OCI-LY1 (cell line): ENCODE data around the gene ASPDH.

ENCODE experiments used
- H2AFZ ChIP-seq: fragments of 200-600 bp; sonication (generic), shearing (Covaris generic); 2 replicates; pipeline ENCODE4 v1.6.0; 2014; ENCODE audit warnings: antibody characterized with exemption, mild to moderate bottlenecking, low read length
- H3F3A ChIP-seq: fragments of 200-600 bp; sonication (generic), shearing (Covaris generic); 2 replicates; pipeline ENCODE4 v1.6.0; 2014; ENCODE audit warnings: mild to moderate bottlenecking, antibody characterized with exemption, low read length, moderate library complexity; ENCODE audit not compliant: insufficient read depth
- H3K27ac ChIP-seq: fragments of 200-600 bp; sonication (generic); 2 replicates; pipeline ENCODE4 v1.5.1; 2014; ENCODE audit warnings: low read length, mixed run types, mild to moderate bottlenecking, low read depth; ENCODE audit not compliant: poor library complexity, severe bottlenecking
- H3K27me3 ChIP-seq: fragments of 200-600 bp; sonication (generic); 2 replicates; pipeline ENCODE4 v1.6.0; 2014; ENCODE audit warnings: antibody characterized with exemption, mild to moderate bottlenecking, low read length, moderate library complexity; ENCODE audit not compliant: insufficient read depth
- H3K36me3 ChIP-seq: fragments of 200-600 bp; sonication (generic); 2 replicates; pipeline ENCODE4 v1.6.1; 2014; ENCODE audit warnings: mild to moderate bottlenecking, antibody characterized with exemption, low read length, moderate library complexity, mixed read lengths; ENCODE audit not compliant: insufficient read depth
- H3K4me1 ChIP-seq: fragments of 200-600 bp; sonication (generic); 2 replicates; pipeline ENCODE4 v1.5.1; 2014; ENCODE audit warnings: mild to moderate bottlenecking, low read length, moderate library complexity; ENCODE audit not compliant: insufficient read depth, severe bottlenecking
- H3K4me2 ChIP-seq: fragments of 200-600 bp; sonication (generic), shearing (Covaris generic); 2 replicates; pipeline ENCODE4 v1.6.1; 2014; ENCODE audit warnings: low read length
- H3K4me3 ChIP-seq: fragments of 200-600 bp; sonication (generic); 2 replicates; pipeline ENCODE4 v1.5.1; 2014; ENCODE audit warnings: low read length, low read depth, mild to moderate bottlenecking, mixed read lengths; ENCODE audit not compliant: poor library complexity, severe bottlenecking
- H3K79me2 ChIP-seq: fragments of 200-600 bp; shearing (Covaris generic); 2 replicates; pipeline ENCODE4 v1.6.1; 2016; ENCODE audit warnings: mixed run types, low read length, mixed read lengths; ENCODE audit not compliant: insufficient read depth
- H3K9ac ChIP-seq: fragments of 200-600 bp; sonication (generic), shearing (Covaris generic); 2 replicates; pipeline ENCODE4 v1.6.1; 2014; ENCODE audit warnings: mild to moderate bottlenecking, low read length, mixed read lengths
- H3K9me2 ChIP-seq: fragments of 200-600 bp; sonication (generic), shearing (Covaris generic); 2 replicates; pipeline ENCODE4 v1.6.1; 2014; ENCODE audit warnings: low read depth, mild to moderate bottlenecking, low read length, mixed read lengths
- H3K9me3 ChIP-seq: fragments of 200-600 bp; shearing (Covaris generic); 2 replicates; pipeline ENCODE4 v1.6.1; 2014; ENCODE audit warnings: low read length, mixed read lengths
- H4K20me1 ChIP-seq: fragments of 200-600 bp; sonication (generic), shearing (Covaris generic); 2 replicates; pipeline ENCODE4 v1.6.0; 2016; ENCODE audit warnings: mild to moderate bottlenecking, low read length; ENCODE audit not compliant: insufficient read depth
- EZH2 ChIP-seq: fragments of 200-600 bp; sonication (generic), shearing (Covaris generic); IDR thresholded peaks from 2 replicates; pipeline ENCODE4 v1.8.0; 2017; ENCODE audit warnings: borderline replicate concordance, mixed run types, mild to moderate bottlenecking, antibody characterized with exemption, low read length, moderate library complexity, mixed read lengths
- TF ChIP-seq, protein P1 (sequence below): fragments of 200-600 bp; sonication (generic), shearing (Covaris generic); IDR thresholded peaks from 2 replicates; pipeline ENCODE4 v1.5.1; 2017; ENCODE audit warnings: mild to moderate bottlenecking, antibody characterized with exemption, low read length, moderate library complexity, mixed read lengths

ASPDH gene

GRCh38 chr19:50482271-50482855 is 31.4 kb downstream of the ASPDH start:
- no peak overlapping the region for H2AFZ ChIP-seq
- TF ChIP-seq, protein P1, sequence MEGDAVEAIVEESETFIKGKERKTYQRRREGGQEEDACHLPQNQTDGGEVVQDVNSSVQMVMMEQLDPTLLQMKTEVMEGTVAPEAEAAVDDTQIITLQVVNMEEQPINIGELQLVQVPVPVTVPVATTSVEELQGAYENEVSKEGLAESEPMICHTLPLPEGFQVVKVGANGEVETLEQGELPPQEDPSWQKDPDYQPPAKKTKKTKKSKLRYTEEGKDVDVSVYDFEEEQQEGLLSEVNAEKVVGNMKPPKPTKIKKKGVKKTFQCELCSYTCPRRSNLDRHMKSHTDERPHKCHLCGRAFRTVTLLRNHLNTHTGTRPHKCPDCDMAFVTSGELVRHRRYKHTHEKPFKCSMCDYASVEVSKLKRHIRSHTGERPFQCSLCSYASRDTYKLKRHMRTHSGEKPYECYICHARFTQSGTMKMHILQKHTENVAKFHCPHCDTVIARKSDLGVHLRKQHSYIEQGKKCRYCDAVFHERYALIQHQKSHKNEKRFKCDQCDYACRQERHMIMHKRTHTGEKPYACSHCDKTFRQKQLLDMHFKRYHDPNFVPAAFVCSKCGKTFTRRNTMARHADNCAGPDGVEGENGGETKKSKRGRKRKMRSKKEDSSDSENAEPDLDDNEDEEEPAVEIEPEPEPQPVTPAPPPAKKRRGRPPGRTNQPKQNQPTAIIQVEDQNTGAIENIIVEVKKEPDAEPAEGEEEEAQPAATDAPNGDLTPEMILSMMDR = no peak
- TF ChIP-seq EZH2 = no peak
- peaks cover 2% of the 10 kb centered on the region; the same call in 1 of the 2 replicates for H3K27me3 ChIP-seq
- peaks cover 5% of the 10 kb centered on the region for H3K4me1 ChIP-seq
- no peaks in the 10 kb centered on the region for H3K9me2 ChIP-seq
- peaks cover 89% of the 10 kb centered on the region for H3K36me3 ChIP-seq
- H3K79me2 ChIP-seq = no peaks in the 10 kb centered on the region
- no peak overlapping the region for H3K9ac ChIP-seq
- H3K27ac ChIP-seq = no peak overlapping the region
- no peaks in the 10 kb centered on the region for H4K20me1 ChIP-seq
- no peak overlapping the region for H3K4me3 ChIP-seq
- H3F3A ChIP-seq = no peaks in the 10 kb centered on the region
- H3K4me2 ChIP-seq = no peak overlapping the region
- H3K9me3 ChIP-seq = peaks cover 14% of the 10 kb centered on the region

DNA sequence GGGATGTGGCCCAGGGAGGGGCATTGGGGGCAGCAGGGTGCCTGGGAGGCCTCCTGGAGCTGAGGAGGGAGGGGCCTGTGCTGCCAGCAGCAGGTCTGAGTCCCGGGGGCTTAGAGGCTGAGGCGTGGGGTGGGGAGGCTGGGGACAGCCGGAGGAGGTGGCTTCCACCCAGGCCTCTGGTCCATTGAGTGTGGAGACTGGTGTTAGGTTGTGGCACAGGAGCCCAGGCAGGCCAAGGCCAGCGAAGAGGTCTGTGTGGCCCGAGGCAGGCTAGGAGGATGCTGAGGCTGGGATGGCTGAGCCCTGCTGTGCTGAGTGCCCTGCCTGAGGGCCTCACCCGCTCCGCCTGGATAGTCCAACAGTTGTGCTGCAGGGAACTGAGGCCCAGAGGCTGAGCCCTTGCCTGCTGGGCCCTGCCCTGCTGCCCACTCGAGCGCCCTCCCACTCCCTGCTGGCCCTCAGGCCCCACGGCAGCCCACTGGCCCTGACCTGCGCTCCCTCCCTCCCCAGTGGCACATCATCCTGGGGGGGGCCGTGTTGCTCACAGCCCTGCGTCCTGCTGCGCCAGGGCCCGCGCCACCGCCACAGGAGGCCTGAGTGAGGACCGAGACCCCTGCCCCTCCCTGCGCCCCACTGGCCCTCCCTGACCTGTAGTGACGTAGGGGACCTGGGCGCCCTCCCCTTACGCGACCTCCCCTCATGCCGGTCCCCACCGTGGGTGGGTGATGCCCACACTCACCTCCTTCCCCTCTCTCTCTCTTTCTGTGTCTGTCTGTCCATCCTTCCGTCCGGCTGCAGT is 32.2 kb downstream of the ASPDH start:
- no peaks in the 10 kb centered on the region for H3K9me2 ChIP-seq
- H3K4me1 ChIP-seq = peaks cover 11% of the 10 kb centered on the region
- no peak overlapping the region for H3K4me3 ChIP-seq
- TF ChIP-seq EZH2 = no peak
- TF ChIP-seq, protein P1 = no peak
- no peaks in the 10 kb centered on the region for H3F3A ChIP-seq
- no peak overlapping the region for H3K9ac ChIP-seq
- H4K20me1 ChIP-seq = no peaks in the 10 kb centered on the region
- H3K9me3 ChIP-seq = peaks cover 11% of the 10 kb centered on the region
- H2AFZ ChIP-seq = no peak overlapping the region
- H3K79me2 ChIP-seq = no peaks in the 10 kb centered on the region
- no peaks in the 10 kb centered on the region; the same call in 1 of the 2 replicates for H3K27me3 ChIP-seq
- no peak overlapping the region for H3K4me2 ChIP-seq
- no peak overlapping the region for H3K27ac ChIP-seq
- H3K36me3 ChIP-seq = peaks cover 87% of the 10 kb centered on the region

GRCh38 chr19:50480281-50481111 is 33.2 kb downstream of the ASPDH start:
- no peaks in the 10 kb centered on the region for H4K20me1 ChIP-seq
- no peak overlapping the region for H2AFZ ChIP-seq
- no peaks in the 10 kb centered on the region for H3K27me3 ChIP-seq
- TF ChIP-seq EZH2 = no peak
- TF ChIP-seq, protein P1 = no peak
- H3K4me3 ChIP-seq = no peak overlapping the region
- no peak overlapping the region for H3K9ac ChIP-seq
- H3K4me2 ChIP-seq = no peak overlapping the region
- H3F3A ChIP-seq = no peaks in the 10 kb centered on the region
- H3K27ac ChIP-seq = no peak overlapping the region
- no peaks in the 10 kb centered on the region for H3K79me2 ChIP-seq
- peaks cover 5% of the 10 kb centered on the region for H3K9me3 ChIP-seq
- peaks cover 11% of the 10 kb centered on the region for H3K4me1 ChIP-seq
- no peaks in the 10 kb centered on the region for H3K9me2 ChIP-seq
- H3K36me3 ChIP-seq = peaks cover 76% of the 10 kb centered on the region
